SJSA1 (cell line): ENCODE measurements around the gene FAM110C. TPM values are rescaled to one million over a fixed set of nuclear protein-coding genes. Genes with fewer than 3 reads are reported as not detected.
"Not testable (repeated sequence)": the region's sequence is repeated elsewhere in the genome, so short reads cannot be mapped to it uniquely, and the experiment has no call there.

Source experiments
- DNase-seq, 2 experiments: peaks; one replicate each; pipeline ENCODE4 v3.0.0-alpha.2; 2015 to 2020; ENCODE audit warnings: low spot score in 2 of 2, low read depth in 1 of 2
- H3K27ac ChIP-seq: fragments of 250-450 bp; sonication (Bioruptor Pico); 2 replicates; pipeline ENCODE4 v1.5.1; 2020; ENCODE audit warnings: mild to moderate bottlenecking, moderate library complexity
- H3K27me3 ChIP-seq: fragments of 250-450 bp; sonication (Bioruptor Pico); replicated peaks from 2 replicates; pipeline ENCODE4 v1.5.1; 2020; ENCODE audit warnings: mild to moderate bottlenecking, moderate library complexity
- H3K36me3 ChIP-seq: fragments of 250-450 bp; sonication (Bioruptor Pico); 2 replicates; pipeline ENCODE4 v1.5.1; 2020; ENCODE audit warnings: mild to moderate bottlenecking
- H3K4me1 ChIP-seq: fragments of 250-450 bp; sonication (Bioruptor Pico); replicated peaks from 2 replicates; pipeline ENCODE4 v1.6.1; 2021; ENCODE audit warnings: mild to moderate bottlenecking
- H3K4me3 ChIP-seq: fragments of 250-450 bp; sonication (Bioruptor Pico); 2 replicates; pipeline ENCODE4 v1.5.1; 2020; ENCODE audit warnings: mild to moderate bottlenecking
- H3K9me3 ChIP-seq: fragments of 250-450 bp; sonication (Bioruptor Pico); replicated peaks from 2 replicates; pipeline ENCODE4 v1.5.1; 2020; ENCODE audit warnings: mild to moderate bottlenecking
- total RNA-seq: library from RNA; depleted of rRNA; stranded (reverse); fragments of >200 nt; shearing (Covaris generic); gene quantifications from 2 replicates; pipeline ENCODE4 v1.2.3, GENCODE V29; 2014; rRNA removed

Gene FAM110C, protein sequence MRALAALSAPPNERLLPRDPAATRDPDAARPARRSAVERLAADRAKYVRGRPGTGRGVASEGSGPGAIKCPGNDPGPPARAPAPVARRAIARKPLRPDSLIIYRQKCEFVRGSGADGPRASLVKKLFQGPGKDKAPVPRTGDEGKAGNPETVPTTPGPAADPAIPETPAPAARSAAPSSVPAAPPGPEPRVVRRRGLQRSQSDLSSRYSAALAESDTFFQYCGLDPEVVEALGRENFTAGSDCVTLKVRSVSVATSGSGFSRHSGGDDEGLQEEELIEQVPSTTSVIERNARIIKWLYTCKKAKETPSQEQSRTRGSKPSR
- total RNA-seq, result not detected in 2 replicates

DNA sequence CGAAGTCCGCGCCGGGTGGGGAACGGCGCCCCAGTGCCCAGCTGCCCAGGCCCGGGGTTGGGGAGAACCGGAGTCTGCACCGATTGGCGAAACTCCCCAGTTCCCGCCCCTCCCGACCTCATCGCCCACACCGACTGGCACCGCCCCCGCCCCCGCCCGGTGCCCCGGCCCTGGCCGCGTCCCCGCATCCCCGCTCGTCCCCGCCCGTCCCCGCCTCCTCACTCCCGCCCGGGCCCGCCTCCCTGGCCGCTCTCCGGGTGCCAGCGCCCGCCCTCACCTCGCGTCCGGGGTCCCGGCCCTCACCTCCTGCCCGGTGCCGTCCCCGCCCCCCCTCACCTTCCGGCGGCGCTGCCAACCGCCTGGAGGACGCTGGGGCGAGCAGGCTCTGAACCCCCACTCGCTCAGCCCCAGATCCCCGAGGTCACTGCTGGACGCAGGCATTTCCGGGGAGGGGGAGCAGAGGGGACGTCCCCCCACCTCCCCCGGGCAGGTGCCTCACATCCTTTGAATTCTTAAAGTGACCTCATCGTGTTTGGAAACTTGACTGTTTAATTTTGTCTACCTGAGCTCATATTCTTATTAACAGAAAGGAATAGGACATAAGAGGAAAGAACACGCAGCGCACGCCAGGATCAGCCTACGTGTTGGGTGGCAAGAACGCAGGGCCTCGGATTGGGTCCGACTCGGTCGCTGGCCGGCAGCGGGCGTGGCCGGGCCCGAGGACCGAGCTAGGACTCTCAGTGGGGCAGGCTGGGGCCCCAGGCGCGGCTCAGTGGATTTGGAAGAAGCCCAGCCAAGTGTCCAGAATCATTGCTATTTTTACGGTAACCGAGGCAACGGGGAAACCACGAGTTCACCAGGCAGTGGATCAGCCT lies at the start of gene FAM110C:
FAM110C (minus strand) TSS at position 35 of the 875 bp plus-strand sequence. CDS start 120 bp downstream, outside the sequence.
- no peaks in the 10 kb centered on the region; the same call in 1 of the 2 replicates for H3K9me3 ChIP-seq
- no peak within 1 kb of the TSS for H3K27ac ChIP-seq
- no peaks in the 10 kb centered on the region for H3K36me3 ChIP-seq
- peaks cover 61% of the 10 kb centered on the region for H3K27me3 ChIP-seq
- DNase-seq, result no peak
- no peak within 1 kb of the TSS for H3K4me3 ChIP-seq
- peaks cover 4% of the 10 kb centered on the region; the same call in 1 of the 2 replicates for H3K4me1 ChIP-seq

DNA sequence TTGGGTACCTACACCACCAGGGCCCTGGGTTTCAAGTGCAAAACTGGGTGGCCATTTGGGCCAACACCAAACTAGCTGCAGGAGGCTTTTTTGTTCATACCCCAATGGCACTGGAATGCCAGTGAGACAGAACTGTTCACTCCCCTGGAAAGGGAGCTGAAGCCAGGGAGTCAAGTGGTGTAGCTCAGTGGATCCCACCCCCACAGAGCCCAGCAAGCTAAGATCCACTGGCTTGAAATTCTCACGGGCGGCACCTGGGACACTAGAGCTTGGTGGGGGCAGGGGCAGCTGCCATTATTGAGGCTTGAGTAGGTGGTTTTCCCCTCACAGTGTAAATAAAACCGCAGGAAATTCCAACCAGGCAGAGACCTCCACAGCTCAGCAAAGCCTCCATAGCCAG lies 46.0 kb upstream of the FAM110C start:
- no peak overlapping the region for H3K27ac ChIP-seq
- H3K4me1 ChIP-seq, result no peaks in the 10 kb centered on the region
- H3K9me3 ChIP-seq, result no peaks in the 10 kb centered on the region
- no peaks in the 10 kb centered on the region for H3K27me3 ChIP-seq
- H3K36me3 ChIP-seq, result no peaks in the 10 kb centered on the region
- no peak for DNase-seq
- H3K4me3 ChIP-seq, result no peak overlapping the region

GRCh38 chr2:90645-91312 lies 44.5 kb upstream of the FAM110C start:
- Histone ChIP-seq H3K4me3 (no peak overlapping the region), H3K4me1 (no peaks in the 10 kb centered on the region), H3K27me3 (no peaks in the 10 kb centered on the region), H3K36me3 (no peaks in the 10 kb centered on the region), H3K9me3 (no peaks in the 10 kb centered on the region), H3K27ac (no peak overlapping the region)
- DNase-seq, result no peak

GRCh38 chr2:85761-86160 lies 39.5 kb upstream of the FAM110C start:
- Histone ChIP-seq H3K27ac (no peak overlapping the region), H3K9me3 (no peaks in the 10 kb centered on the region), H3K36me3 (no peaks in the 10 kb centered on the region), H3K27me3 (no peaks in the 10 kb centered on the region), H3K4me1 (no peaks in the 10 kb centered on the region), H3K4me3 (no peak overlapping the region)
- DNase-seq, result no peak

DNA sequence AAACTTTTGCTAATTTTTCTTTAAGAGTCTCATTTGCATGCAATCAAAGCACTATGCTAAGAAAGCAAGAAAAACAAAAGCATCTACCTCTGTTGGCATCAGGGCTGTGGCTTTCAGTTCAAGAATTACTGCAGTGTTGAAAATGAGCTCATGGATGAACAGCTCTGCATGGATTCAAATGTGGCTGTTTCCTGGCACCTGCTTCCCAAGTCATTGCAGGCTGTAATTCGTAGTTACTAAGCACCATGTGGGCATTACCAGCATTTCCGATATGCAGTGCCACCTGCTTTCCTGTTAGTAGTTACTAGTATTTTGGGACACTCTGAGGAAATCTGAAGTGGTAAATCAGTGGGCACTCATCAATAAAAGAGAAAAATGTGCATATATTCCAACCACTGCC lies 37.8 kb upstream of the FAM110C start:
- H3K36me3 ChIP-seq, result no peaks in the 10 kb centered on the region
- no peaks in the 10 kb centered on the region for H3K9me3 ChIP-seq
- no peaks in the 10 kb centered on the region for H3K4me1 ChIP-seq
- no peak for DNase-seq
- no peak overlapping the region for H3K4me3 ChIP-seq
- H3K27me3 ChIP-seq, result no peaks in the 10 kb centered on the region
- no peak overlapping the region for H3K27ac ChIP-seq

DNA sequence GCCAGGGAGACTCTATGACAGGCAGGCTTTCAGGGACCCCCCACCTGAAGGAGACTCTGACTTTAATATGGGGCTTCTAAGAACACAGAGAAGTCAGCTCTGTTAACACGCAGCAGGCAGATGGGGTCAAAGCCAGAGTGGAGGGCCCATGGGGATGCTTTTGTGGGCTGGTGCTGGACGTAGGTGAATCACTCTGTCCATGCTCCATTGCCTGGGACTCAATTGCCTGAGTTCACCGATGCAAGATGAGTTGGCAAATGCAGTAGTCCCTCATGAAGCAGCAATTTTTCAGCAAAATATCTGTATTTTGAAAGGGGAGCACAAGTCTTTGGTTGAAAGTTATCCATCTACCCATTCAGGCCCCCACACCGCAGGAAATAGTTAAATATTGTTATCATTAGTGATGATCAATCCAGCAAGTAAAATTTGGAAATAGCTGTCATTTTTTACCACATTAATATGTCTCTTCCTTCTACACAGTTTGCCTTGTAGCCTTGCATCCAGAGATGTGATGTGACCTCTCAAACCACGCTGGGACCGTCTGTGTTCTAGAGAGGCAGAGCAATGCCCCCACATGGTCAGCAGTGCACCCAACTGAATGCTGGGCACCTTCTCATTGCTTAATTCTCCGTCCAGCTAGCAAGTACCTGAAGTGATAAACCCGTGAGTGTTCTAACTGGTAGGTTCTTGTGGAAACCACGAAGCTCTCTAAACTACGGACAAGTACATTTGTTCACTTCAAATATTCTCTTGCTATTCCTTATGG lies 34.8 kb upstream of the FAM110C start:
- Histone ChIP-seq H3K27me3 (no peaks in the 10 kb centered on the region), H3K27ac (no peak overlapping the region), H3K9me3 (no peaks in the 10 kb centered on the region), H3K4me3 (no peak overlapping the region), H3K36me3 (no peaks in the 10 kb centered on the region), H3K4me1 (no peaks in the 10 kb centered on the region)
- no peak for DNase-seq

- Histone ChIP-seq H3K36me3 (no peaks in the 10 kb centered on the region), H3K9me3 (no peaks in the 10 kb centered on the region), H3K4me1 (no peaks in the 10 kb centered on the region), H3K27me3 (no peaks in the 10 kb centered on the region), H3K27ac (no peak overlapping the region), H3K4me3 (no peak overlapping the region)
- no peak for DNase-seq
Observed at GRCh38 chr2:80378-80777, 34.1 kb upstream of the FAM110C start.

GRCh38 chr2:71309-72035 lies 25.2 kb upstream of the FAM110C start:
- Histone ChIP-seq H3K4me3 (no peak overlapping the region), H3K4me1 (no peaks in the 10 kb centered on the region), H3K9me3 (no peaks in the 10 kb centered on the region), H3K36me3 (no peaks in the 10 kb centered on the region), H3K27me3 (no peaks in the 10 kb centered on the region), H3K27ac (no peak overlapping the region)
- no peak for DNase-seq

- Histone ChIP-seq H3K9me3 (no peaks in the 10 kb centered on the region), H3K4me3 (no peak overlapping the region), H3K27me3 (no peaks in the 10 kb centered on the region), H3K4me1 (no peaks in the 10 kb centered on the region), H3K36me3 (no peaks in the 10 kb centered on the region), H3K27ac (no peak overlapping the region)
- DNase-seq, result no peak
Observed at GRCh38 chr2:69366-70344, 23.4 kb upstream of the FAM110C start.

- not testable (repeated sequence) for H3K4me1 ChIP-seq, H3K9me3 ChIP-seq, H3K27me3 ChIP-seq, H3K27ac ChIP-seq, H3K36me3 ChIP-seq, DNase-seq, H3K4me3 ChIP-seq
Observed at GRCh38 chr2:68637-69036, 22.3 kb upstream of the FAM110C start.

GRCh38 chr2:66853-67252 lies 20.5 kb upstream of the FAM110C start:
- Histone ChIP-seq H3K4me1 (no peaks in the 10 kb centered on the region), H3K27ac (no peak overlapping the region), H3K9me3 (no peaks in the 10 kb centered on the region), H3K4me3 (no peak overlapping the region), H3K36me3 (no peaks in the 10 kb centered on the region), H3K27me3 (no peaks in the 10 kb centered on the region)
- DNase-seq, result no peak

GRCh38 chr2:65121-65520 lies 18.8 kb upstream of the FAM110C start:
- Histone ChIP-seq H3K27me3 (no peaks in the 10 kb centered on the region), H3K4me3 (no peak overlapping the region), H3K36me3 (no peaks in the 10 kb centered on the region), H3K27ac (no peak overlapping the region), H3K9me3 (no peaks in the 10 kb centered on the region), H3K4me1 (no peaks in the 10 kb centered on the region)
- DNase-seq, result no peak
